Measurements from ENCODE around the gene SPATA9. TPM values are rescaled to one million over a fixed set of nuclear protein-coding genes. Genes with fewer than 3 reads are reported as not detected.

Gene SPATA9
- total and polyA plus RNA-seq, 9 of the 15 experiments (the other 6 are each of a cell fraction or from before 2014, with no cell fraction given), result 0.16 to 5.5 (median 0.39) TPM; not detected in 3

- TF ChIP-seq HNRNPLL (IDR thresholded peaks at IDR 0.05; ENCODE audit: low read depth, low read length, poor library complexity, severe bottlenecking) (no peak), ELF2 (CRISPR knock-in tag; IDR thresholded peaks at IDR 0.05) (no peak)
Measured at GRCh38 chr5:95670568-95670967, 12.2 kb downstream of the SPATA9 start (continued).

DNA sequence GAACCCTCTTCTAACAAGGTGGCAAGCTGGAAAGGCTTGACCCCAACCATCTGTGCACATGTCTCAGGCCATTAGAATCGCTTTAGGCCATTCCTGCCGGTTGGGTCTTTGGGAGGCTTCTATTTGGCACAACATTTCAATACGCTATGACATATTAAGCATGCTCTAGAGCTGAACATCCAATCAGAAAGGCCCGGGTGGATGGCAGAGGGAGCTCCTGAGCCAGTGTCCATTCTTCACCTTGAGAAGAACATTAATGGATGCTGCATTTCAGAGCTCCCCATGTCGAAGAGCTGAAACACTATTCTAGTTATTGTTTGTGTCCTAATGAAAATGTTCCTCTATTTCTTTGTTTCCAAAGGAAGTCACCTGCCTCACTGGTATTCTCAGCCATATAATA is 12.8 kb downstream of the SPATA9 start:
- DNase-seq (ENCODE audit: extremely low read depth in 1 of 4, low spot score in 3 of 4) (peak in 2 of 4 experiments; percentile 35 to 44), FAIRE-seq (no peak), ATAC-seq (peak; percentile 56)
- H3K27ac ChIP-seq (ENCODE audit: extremely low read depth, low read depth, low read length), result no peak overlapping the region
- TF ChIP-seq ZNF830 (CRISPR knock-in tag; IDR thresholded peaks at IDR 0.05), result no peak
- TF ChIP-seq ZBTB26 (CRISPR knock-in tag; IDR thresholded peaks at IDR 0.05), result no peak
- peak; percentile 28 for TF ChIP-seq NFYB (IDR thresholded peaks at IDR 0.05; ENCODE audit: extremely low read depth, insufficient read length)
- no peak for TF ChIP-seq KLF13 (tag; IDR thresholded peaks at IDR 0.05; ENCODE audit: borderline replicate concordance, low read depth)
- peak in 1 of 3 experiments; percentile 41; a peak in 2 of 6 replicates for TF ChIP-seq CTCF (IDR thresholded peaks at IDR 0.05 in 2 of 3, conservative IDR thresholded peaks at IDR 0.05 in 1 of 3; ENCODE audit: insufficient read depth in 2 of 3, low read depth in 1 of 3, low read length in 3 of 3)
- TF ChIP-seq RAD21 (CRISPR knock-in tag; conservative IDR thresholded peaks at IDR 0.05 in 1 of 2, IDR thresholded peaks at IDR 0.05 in 1 of 2), result peak in 1 of 2 experiments; percentile 55; a peak in 3 of 4 replicates
- TF ChIP-seq, protein P1, sequence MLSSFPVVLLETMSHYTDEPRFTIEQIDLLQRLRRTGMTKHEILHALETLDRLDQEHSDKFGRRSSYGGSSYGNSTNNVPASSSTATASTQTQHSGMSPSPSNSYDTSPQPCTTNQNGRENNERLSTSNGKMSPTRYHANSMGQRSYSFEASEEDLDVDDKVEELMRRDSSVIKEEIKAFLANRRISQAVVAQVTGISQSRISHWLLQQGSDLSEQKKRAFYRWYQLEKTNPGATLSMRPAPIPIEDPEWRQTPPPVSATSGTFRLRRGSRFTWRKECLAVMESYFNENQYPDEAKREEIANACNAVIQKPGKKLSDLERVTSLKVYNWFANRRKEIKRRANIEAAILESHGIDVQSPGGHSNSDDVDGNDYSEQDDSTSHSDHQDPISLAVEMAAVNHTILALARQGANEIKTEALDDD (IDR thresholded peaks at IDR 0.05), result no peak
- no peak for TF ChIP-seq ZNF431 (CRISPR knock-in tag; IDR thresholded peaks at IDR 0.05)
- TF ChIP-seq, protein P2, sequence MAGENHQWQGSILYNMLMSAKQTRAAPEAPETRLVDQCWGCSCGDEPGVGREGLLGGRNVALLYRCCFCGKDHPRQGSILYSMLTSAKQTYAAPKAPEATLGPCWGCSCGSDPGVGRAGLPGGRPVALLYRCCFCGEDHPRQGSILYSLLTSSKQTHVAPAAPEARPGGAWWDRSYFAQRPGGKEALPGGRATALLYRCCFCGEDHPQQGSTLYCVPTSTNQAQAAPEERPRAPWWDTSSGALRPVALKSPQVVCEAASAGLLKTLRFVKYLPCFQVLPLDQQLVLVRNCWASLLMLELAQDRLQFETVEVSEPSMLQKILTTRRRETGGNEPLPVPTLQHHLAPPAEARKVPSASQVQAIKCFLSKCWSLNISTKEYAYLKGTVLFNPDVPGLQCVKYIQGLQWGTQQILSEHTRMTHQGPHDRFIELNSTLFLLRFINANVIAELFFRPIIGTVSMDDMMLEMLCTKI (IDR thresholded peaks at IDR 0.05; ENCODE audit: partially characterized antibody), result no peak
- TF ChIP-seq ETV1 (tag; conservative IDR thresholded peaks at IDR 0.05; ENCODE audit: low read depth), result no peak
- ChIA-PET CTCF (ENCODE audit: low intra/inter-chr PET ratio) (no interaction called here), POLR2A (interaction anchor here (0.6 to 3.3 kb wide), 11 partner anchors 9 to 78 kb away, joined by 3 to 13 read pairs (median 4); partner anchors contain the start of gene RHOBTB3)
- peaks cover 3 to 27% of the 10 kb centered on the region in 2 experiments; a peak in 4 of 5 replicates for H3K4me1 ChIP-seq (replicated peaks in 1 of 2; ENCODE audit: control insufficient read depth in 2 of 2, insufficient read depth in 2 of 2, low read length in 2 of 2)
- no peak overlapping the region for H3K4me2 ChIP-seq (ENCODE audit: insufficient read depth, low read length)
- no peaks in the 10 kb centered on the region for H3K9me3 ChIP-seq (replicated peaks; ENCODE audit: control insufficient read depth, insufficient read depth, low read depth, low read length)
- WGBS (ENCODE audit: insufficient coverage, low coverage, missing lambda C conversion rate), result 31% methylated on average over 5 of the region's 5 CpGs
- BruUV-seq (replicated peaks), result no TSS peak
- H3K9ac ChIP-seq (ENCODE audit: insufficient read depth in 1 of 2, low read depth in 2 of 2, low read length in 2 of 2), result no peak overlapping the region
- intact Hi-C loops (cut with micrococcal nuclease), result no loop called here
- H4K20me1 ChIP-seq (replicated peaks; ENCODE audit: control insufficient read depth, insufficient read depth, low read length), result no peaks in the 10 kb centered on the region
- in situ Hi-C loops (cut with MboI), result loop anchor here (5.0 kb wide), 1 partner anchor 57 kb away; no protein-coding TSS in a partner anchor
- H3K79me2 ChIP-seq (ENCODE audit: control insufficient read depth, insufficient read depth, low read length), result no peaks in the 10 kb centered on the region
- H2AFZ ChIP-seq (ENCODE audit: low read depth, low read length), result no peak overlapping the region; the same call in 1 of the 2 replicates
- H3K36me3 ChIP-seq (ENCODE audit: control insufficient read depth, insufficient read depth, low read length), result no peaks in the 10 kb centered on the region; the same call in 2 of the 3 replicates
- H3K27me3 ChIP-seq (ENCODE audit: control insufficient read depth in 2 of 2, insufficient read depth in 2 of 2, low read length in 2 of 2), result no peaks in the 10 kb centered on the region
- H3K4me3 ChIP-seq, result no peak overlapping the region
- H3K9me1 ChIP-seq (ENCODE audit: control insufficient read depth, insufficient read depth, low read length), result no peaks in the 10 kb centered on the region
